H7 (cell line): ENCODE results near the gene HNRNPF. TPM values are rescaled to one million over a fixed set of nuclear protein-coding genes. Genes with fewer than 3 reads are reported as not detected.
"Not testable (repeated sequence)": the region's sequence is repeated elsewhere in the genome, so short reads cannot be mapped to it uniquely, and the experiment has no call there.

Experiments used
- DNase-seq: peaks from one replicate; pipeline ENCODE4 v3.0.0; 2012
- H3K27me3 ChIP-seq: 2 replicates; pipeline ENCODE4 v1.6.0; 2011; ENCODE audit warnings: mild to moderate bottlenecking, low read length; ENCODE audit not compliant: control insufficient read depth, insufficient read depth
- H3K36me3 ChIP-seq: replicated peaks from 2 replicates; pipeline ENCODE4 v1.5.1; 2011; ENCODE audit warnings: low read length; ENCODE audit not compliant: control insufficient read depth, insufficient read depth
- H3K4me3 ChIP-seq: 2 replicates; pipeline ENCODE4 v1.5.1; 2011; ENCODE audit warnings: low read depth, mild to moderate bottlenecking, control low read depth, low read length, moderate library complexity; ENCODE audit not compliant: insufficient read depth
- total RNA-seq: library from RNA; depleted of rRNA; stranded (reverse); fragments of >200 nt; shearing (Covaris generic); gene quantifications from 2 replicates; pipeline ENCODE4 v1.2.3, GENCODE V29; 2014

Gene HNRNPF
- total RNA-seq, 1 experiment from 2014 or later: 328 TPM

DNA sequence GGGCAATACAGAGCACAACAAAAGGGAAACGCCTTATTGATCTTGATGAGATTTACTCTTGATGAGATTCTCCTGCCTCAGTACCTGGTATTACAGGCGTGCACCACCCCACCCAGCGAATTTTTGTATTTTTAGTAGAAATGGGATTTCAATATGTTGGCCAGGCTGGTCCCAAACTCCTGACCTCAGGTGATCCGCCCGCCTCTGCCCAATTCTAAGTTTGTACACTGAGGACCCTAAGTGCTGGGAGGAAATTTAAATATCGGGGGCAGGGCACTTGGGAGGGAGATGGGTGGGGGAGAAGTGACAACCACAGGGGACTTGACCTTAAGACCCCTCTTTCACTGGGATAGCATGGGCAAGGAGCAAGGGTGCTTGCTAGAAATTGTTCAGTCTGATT, 14.1 kb downstream of the HNRNPF start:
- DNase-seq: no peak
- Histone ChIP-seq H3K4me3 (peak overlapping the region; percentile 90; the same call in 1 of the 2 replicates), H3K27me3 (no peaks in the 10 kb centered on the region), H3K36me3 (peaks cover 36% of the 10 kb centered on the region)

DNA sequence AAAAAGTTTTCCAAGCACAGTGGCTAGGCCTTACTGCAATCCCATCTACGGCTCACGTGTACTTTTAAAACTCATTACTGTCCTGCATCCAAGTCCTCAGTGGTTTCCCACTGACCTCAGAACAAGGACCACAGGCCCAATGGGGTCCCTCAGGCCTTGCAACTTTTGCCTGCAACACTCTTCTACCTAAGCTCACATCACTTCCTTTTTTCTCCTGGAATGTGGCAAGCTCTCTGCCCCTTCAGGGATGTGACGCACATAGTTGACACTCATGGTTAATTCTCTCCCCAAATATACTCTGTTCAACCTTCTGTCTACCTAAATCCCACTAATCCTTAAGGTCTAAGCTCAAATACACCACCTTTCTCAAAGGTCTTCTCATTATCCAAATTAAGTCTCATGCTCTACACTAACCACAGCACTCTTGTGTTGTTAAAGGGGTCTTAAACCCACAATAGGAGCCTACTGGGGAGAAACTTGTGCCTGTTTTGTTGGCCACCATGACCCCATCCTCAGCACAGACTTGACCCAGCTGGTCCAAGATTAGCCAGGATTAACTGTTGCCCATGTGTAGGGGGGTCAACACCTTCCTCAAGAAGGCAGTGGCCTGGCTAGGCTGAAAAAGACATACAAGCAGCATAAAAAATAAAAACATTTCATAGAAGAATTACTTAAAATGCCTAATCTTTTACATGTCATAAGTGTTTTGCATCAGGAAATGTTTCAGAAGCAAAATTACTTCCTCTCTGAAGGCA, 15.2 kb downstream of the HNRNPF start:
- peaks cover 46% of the 10 kb centered on the region for H3K36me3 ChIP-seq
- no peaks in the 10 kb centered on the region for H3K27me3 ChIP-seq
- DNase-seq: no peak
- H3K4me3 ChIP-seq: no peak overlapping the region

GRCh38 chr10:43393186-43393585, 15.8 kb downstream of the HNRNPF start:
- not testable (repeated sequence) for H3K27me3 ChIP-seq, H3K4me3 ChIP-seq, DNase-seq
- H3K36me3 ChIP-seq: peaks cover 51% of the 10 kb centered on the region

DNA sequence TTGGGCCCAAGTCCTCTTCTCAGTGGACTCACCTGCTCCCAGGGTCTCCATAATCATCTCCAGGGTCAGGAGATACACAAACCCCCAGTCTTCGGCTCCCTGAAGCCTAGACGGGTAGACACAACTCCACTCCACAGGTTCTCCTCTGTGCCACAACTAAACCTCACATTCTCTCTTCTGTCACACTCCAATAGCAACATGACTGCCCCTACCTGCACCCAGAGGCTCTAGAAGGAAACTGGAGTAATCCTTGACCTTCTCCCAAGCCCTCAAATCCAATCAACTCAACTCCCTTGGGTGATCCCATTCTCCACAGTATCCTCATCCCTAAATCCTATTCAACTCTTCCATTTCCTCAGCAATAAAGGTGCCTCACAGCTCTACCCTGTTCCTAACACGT, 16.2 kb downstream of the HNRNPF start:
- no peak for DNase-seq
- Histone ChIP-seq H3K27me3 (no peaks in the 10 kb centered on the region), H3K4me3 (no peak overlapping the region), H3K36me3 (peaks cover 55% of the 10 kb centered on the region)

- H3K4me3 ChIP-seq: no peak overlapping the region
- DNase-seq: no peak
- H3K36me3 ChIP-seq: peaks cover 67% of the 10 kb centered on the region
- H3K27me3 ChIP-seq: no peaks in the 10 kb centered on the region
Observed at GRCh38 chr10:43391496-43391895, 17.5 kb downstream of the HNRNPF start.

- no peak overlapping the region for H3K4me3 ChIP-seq
Observed at GRCh38 chr10:43390759-43391158, 18.2 kb downstream of the HNRNPF start.

DNA sequence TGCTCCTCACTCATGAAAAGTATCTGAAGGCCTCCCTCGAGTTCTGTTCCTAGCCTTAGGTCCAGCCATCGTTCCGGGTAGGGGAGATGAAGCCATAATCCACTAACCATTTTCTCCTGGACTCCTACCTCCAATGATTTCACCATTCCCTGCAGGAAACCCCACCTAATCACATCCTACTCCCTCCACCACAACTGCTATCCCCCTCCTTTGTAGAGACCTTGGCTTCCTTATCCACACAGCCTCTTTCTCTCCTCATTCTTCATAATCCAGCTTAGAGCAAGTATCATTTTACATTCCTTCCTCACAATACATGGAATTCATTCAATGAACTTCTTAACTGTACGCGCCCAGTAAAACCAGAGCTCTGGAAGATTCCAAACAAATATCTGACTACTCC, 18.7 kb downstream of the HNRNPF start:
- Histone ChIP-seq H3K27me3 (no peaks in the 10 kb centered on the region), H3K36me3 (peaks cover 69% of the 10 kb centered on the region), H3K4me3 (no peak overlapping the region)
- DNase-seq: no peak

More at GRCh38 chr10:43390759-43391158, 18.2 kb downstream of the HNRNPF start:
- no peaks in the 10 kb centered on the region for H3K27me3 ChIP-seq
- peaks cover 69% of the 10 kb centered on the region for H3K36me3 ChIP-seq
- peak; percentile 46 for DNase-seq

- no peak for DNase-seq
- no peaks in the 10 kb centered on the region for H3K27me3 ChIP-seq
- H3K36me3 ChIP-seq: peaks cover 69% of the 10 kb centered on the region
- H3K4me3 ChIP-seq: no peak overlapping the region
Observed at GRCh38 chr10:43389867-43390266, 19.1 kb downstream of the HNRNPF start.

DNA sequence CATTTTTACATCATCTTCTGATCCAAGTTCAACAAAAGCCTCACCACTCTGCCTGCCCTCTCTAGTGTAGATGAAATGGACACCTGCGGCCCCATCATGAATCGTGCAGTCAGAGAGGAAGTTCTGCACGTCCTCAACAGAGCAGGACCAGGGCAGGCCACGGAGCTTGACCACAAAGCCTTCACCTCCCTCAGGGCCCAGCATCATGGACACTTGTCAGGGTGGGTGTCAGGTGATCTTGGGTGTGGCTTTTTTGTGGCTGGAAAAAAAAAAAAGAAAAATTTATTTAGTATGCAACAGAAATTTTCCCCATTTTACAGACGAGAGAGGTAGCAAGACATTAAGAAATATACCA, 21.3 kb downstream of the HNRNPF start:
- peaks cover 53% of the 10 kb centered on the region for H3K36me3 ChIP-seq
- no peaks in the 10 kb centered on the region for H3K27me3 ChIP-seq
- H3K4me3 ChIP-seq: no peak overlapping the region
- no peak for DNase-seq

GRCh38 chr10:43386981-43387677, 21.9 kb downstream of the HNRNPF start:
- DNase-seq: no peak
- Histone ChIP-seq H3K27me3 (no peaks in the 10 kb centered on the region), H3K36me3 (peaks cover 48% of the 10 kb centered on the region), H3K4me3 (no peak overlapping the region)

- no peak for DNase-seq
- Histone ChIP-seq H3K27me3 (no peaks in the 10 kb centered on the region), H3K4me3 (no peak overlapping the region), H3K36me3 (peaks cover 45% of the 10 kb centered on the region)
Observed at GRCh38 chr10:43386549-43386948, 22.4 kb downstream of the HNRNPF start.

GRCh38 chr10:43385412-43386004, 23.5 kb downstream of the HNRNPF start:
- DNase-seq: no peak
- Histone ChIP-seq H3K36me3 (peaks cover 38% of the 10 kb centered on the region), H3K27me3 (no peaks in the 10 kb centered on the region), H3K4me3 (no peak overlapping the region)

DNA sequence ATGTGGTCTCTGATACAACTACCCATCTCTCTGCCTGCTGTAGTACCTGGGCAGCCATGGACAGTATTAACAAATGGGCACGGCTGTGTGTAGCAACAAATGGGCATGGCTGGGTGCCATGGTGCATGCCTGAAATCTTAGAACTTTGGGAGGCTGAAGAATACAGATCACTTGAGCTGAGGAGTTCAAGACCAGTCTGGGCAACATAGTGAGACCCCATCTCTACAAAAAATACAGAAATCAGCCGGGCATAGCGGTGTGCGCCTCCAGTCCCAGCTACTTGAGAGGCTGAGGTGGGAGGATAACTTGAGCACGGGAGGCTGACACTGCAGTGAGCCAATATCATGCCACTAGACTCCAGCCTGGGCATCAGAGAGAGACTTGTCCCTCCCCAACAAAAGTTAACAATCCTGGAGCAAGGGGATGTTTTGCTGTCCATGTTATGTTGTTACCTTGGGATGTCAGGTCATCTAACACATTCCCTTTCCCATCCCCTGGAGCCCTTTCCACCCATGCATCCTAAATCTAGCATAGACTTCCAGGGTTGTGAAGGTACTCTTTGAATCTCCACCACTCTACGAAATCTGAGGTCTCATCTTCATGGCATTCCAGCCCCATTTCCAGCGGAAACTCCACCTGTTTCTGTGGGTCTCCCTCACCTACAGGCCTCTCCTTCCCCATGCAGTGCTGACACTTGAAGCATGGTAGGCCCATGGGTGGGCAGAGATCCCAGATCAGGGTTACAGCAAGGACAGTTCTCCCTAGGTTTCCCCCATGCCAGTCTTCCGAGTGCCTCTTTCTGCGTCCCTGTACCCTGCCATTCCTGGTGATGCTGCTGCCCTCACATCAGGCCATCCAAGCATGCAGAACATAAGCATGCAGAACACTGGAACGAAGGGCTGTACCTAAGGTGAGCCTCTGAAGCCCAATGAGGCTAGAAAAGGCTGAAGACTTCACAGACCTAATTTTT, 24.4 kb downstream of the HNRNPF start:
- Histone ChIP-seq H3K36me3 (peaks cover 29% of the 10 kb centered on the region), H3K4me3 (no peak overlapping the region), H3K27me3 (no peaks in the 10 kb centered on the region)
- DNase-seq: no peak
